ENCODE results near the gene TUT1.
A peak's percentile ranks its signal among the peaks of the same experiment; 100 is the strongest.
"Not testable (repeated sequence)": the region's sequence is repeated elsewhere in the genome, so short reads cannot be mapped to it uniquely, and the experiment has no call there.

Gene TUT1

DNA sequence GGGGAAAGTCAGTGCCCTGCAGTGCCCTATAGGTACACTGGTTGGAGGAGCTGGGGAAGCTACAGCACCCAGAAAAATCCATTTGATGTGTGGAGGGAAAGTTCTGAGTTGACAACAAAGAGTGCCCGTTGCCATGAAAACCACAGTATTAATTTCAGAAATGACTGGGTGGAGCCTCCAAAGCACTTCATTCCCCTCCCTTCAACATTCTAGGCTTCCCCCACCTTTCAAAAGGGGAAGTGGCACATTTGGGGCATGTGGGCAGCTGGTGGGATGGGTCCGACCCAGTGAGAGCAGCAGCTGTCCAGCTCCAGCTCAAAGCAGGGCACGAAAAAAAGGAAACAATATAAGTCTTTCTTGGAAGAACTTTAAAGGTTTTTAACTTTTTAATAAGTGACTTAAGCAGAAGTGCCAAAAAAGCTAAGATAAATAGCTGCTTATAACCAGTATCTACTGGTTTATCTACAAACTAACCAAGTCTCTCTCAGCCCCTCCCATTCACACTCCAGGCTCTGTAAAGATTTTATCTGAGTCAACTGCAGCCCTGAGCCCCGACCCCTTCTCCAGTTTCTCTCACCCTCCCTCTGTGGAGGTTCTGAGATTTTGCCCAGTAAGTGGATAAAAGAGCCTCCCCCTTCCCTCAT is 35.7 kb downstream of the TUT1 start:
- no peak for DNase-seq (ENCODE audit: low spot score)

DNA sequence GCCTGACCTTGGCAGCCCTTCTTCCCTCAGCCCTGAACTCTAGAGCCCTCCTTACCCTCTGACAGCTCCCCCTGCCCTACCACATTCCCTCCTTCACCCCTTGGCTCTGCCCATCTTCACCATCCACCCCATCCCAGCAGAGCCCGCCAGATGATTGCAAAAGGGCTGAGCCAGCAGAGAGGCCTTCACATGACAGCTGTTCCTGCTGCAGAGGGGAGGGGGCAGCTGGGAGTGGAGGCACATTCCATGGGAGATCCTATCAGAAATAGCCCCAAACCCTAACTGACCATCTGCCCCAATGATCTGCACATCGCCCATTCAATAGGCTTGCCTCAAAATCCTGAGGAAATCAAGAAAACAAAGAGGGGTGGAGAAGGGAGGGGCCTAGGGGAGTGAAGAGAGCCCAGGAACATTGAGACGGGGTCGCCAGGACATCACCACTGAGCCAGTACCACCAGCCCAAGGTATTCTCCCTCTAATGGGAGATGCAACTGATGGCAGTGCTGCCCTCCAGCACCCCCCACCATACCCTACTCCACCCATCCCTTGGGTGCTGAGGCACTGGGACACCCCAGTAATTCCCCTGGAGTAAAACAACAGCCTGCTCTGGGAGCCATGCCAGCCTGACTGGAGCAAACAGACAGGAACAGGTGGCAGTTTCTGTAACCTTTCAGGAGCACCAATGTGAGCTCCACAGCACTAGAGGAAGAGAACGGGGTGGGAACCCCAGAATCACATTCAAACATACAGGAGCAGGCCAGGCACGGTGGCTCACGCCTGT is 36.7 kb downstream of the TUT1 start:
- no peak for DNase-seq (ENCODE audit: low spot score)

DNA sequence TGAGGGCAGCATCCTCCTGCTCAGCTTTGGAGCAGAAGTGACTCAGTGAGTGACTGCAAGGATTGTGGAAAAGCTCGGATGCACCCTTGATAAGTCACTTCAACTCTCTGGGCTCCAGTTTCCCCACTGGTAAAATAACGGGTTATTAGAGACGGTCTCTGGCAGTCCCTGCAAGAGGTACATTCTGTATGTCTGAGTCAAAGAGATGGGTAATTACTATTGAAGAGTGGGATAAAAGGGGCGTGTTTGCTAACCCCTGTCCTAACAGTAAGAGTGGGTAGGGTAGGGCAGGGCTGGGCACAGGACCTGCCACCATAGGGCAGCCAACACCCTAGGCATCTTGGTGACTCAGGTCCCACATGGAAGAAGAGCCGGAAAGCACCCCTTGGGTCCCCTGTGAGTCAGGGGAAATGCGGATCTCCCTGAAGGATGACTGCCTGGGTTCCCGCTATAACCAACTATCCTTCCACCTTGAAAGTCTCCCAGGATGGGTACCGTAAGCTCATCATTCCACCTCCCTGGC is 37.4 kb downstream of the TUT1 start:
- peak; percentile 67 for DNase-seq (ENCODE audit: low spot score)

DNA sequence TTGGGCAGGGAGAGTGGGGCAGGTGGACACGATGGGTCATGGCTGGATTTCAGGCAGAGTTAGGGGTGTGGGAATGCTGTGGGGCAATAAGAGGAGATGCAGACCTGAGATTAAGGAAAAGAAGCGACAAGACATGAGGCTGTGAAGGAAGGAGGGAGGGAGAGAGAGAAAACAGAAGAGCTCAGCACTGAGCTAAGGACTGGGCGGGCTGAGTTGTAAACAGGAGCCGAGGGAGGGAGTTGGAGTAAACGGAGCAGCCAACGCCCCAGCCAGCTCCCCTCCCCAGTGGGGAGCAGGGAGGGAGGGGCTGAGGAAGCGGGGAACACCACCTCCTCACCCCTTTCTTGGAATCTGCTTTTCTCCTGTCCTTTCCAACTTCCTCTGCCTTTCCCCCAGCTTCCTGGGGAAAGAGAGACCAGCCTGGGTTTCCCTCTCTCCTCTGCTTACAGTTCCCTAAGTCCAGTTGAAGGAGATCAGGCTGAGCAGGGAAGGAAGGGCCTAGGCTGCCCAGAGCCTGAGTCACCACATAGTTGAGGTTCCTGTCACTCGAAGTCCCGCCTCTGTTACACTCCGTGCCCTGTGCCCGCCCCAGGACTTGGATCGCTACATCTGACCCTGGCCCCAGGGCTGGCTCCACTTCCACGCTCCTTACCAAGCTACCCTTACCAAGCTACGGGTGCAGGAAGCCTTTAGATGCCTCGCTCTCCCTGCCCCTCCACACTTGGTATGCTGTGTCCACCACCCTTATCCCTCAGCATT is 38.1 kb downstream of the TUT1 start:
- peak; percentile 88 for DNase-seq (ENCODE audit: low spot score)

DNA sequence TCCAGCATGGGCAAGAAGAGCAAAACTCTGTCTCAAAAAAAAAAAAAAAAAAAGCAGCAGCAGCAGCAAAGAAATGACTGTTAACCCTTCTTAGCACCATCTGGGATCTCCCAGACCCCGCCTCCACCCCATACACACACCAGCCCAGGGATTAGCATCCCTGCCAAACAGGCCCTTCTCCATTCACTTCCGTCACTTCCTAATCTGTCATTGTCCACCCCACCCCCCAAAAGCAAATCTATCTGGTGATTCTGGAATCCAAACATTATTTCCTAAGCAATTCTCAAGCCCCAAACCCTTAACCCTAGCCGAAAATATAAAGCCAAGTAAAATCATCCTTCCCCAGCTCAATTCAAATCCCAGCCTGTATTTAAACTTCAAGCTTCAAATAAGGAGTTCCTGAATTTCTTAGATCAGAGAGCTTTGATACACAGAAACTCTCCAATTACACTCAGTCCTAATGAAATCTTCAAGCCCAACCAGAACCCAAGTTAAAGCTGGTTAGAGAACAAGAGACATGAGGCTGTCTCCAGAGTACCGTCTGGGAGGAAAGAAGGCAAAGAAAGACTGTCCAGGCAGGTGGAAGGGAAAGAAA is 38.7 kb downstream of the TUT1 start:
- DNase-seq (ENCODE audit: low spot score) = no peak

DNA sequence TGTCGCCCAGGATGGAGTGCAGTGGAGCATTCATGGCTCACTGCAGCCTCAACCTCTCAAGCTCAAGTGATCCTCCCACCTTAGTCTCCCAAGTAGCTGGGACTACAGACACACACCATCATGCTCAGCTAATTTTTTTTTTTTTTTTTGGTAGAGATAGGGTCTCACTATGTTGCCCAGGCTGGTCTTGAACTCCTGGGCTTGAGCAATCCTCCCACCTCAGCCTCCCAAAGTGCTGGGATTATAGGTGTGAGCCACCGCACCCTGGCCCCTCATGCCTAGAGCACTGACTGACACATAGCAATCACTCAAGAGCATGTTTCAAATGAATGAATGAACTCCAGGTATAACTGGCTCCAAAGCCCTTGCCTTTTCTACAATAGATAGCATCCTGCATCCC is 40.8 kb downstream of the TUT1 start:
- not testable (repeated sequence) for DNase-seq (ENCODE audit: low spot score)

DNA sequence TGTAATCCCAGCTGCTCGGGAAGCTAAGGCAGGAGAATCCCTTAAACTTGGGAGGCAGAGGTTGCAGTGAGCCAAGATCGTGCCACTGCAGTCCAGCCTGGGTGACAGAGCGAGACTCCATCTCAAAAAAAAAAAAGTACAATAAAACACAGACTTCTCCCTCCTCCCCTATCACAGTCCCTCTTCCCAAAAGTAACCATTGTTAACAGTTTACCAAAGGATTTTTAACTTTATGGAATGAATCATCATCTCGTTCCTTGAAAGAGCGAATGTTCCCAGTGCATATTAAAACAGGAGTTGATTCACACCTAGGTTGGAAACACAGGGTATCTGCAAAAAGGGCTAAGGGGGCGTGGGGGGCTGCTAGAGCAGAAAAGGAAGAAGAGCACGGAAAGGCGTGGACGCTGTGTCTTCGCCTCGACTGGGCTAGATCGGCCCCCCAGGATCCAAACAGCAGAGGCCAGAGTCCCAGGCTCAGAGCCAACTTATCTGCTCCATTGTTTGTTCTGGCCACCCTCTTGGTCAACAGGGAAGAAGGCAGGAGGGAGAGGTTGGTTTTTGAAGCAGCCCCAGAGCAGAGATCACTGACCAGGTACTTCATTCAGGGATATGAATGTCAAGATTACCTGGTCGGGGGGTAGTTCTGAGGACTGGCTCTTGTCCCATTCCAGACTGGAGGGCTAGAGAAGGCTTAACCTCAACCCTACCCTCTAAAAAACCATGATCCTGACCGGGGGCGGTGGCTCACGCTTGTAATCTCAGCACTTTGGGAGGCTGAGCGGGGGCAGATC is 42.6 kb downstream of the TUT1 start:
- no peak for DNase-seq (ENCODE audit: low spot score)

DNA sequence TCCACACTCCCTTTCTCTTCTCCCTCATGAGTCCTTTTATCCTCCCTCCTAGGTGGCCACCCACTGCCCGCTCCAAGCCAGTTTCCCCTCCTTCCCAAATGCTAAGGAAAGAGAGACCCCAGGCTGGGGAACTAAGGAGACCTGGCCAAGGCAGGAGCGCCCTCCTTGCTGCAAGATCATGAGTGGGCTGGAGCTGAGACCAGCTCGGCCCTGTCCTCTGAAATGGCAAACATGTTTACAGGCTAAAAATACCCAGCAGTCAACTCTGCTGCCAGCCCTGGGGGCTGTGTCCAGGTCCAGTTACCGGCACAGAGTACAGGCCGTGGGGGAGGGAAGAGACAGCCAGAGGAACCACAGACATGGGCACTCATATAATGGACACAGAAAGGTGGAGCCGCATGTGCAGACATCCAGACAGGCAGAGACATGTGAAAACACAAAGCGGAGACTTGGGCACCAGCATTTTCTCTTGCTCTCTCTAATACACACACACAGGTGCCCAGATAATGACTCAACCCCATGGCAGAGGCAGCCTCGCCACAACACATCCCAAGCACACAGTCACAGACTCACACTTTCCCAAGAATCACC is 43.5 kb downstream of the TUT1 start:
- no peak for DNase-seq (ENCODE audit: low spot score)

DNA sequence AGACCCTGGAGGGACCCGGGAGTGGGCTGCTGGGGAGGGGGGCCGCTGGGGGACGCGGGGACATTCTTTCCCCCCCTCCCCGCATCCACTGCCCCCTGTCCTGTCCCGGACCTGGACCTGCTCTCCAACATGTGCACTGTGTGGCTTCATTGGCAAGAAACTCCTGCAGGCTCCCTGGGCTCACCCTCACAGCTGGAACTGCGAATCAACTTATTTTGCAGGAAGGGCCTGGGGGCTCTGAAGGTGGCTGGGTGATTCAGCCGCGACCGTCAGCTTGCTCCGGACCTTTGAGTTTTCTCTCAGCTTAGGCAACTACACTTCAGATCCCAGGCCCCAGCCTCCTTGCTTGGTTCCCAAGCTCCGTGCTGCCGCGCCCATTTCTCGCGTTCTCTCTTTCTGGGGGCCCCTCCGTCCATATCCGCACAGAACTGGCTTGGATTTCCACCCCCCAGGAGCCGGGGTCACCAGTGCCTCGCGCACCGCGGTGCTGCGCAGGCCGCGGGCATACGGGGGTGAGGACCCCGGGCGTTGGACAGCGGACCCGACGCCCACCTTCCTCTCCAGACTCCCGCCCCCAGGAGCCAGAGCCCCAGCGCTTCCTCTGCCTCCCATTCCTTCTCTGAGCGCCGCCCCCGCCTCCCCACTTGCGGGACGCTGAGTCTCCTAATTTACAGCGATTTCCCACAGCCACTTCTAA is 44.2 kb downstream of the TUT1 start:
- peak; percentile 39 for DNase-seq (ENCODE audit: low spot score)

DNA sequence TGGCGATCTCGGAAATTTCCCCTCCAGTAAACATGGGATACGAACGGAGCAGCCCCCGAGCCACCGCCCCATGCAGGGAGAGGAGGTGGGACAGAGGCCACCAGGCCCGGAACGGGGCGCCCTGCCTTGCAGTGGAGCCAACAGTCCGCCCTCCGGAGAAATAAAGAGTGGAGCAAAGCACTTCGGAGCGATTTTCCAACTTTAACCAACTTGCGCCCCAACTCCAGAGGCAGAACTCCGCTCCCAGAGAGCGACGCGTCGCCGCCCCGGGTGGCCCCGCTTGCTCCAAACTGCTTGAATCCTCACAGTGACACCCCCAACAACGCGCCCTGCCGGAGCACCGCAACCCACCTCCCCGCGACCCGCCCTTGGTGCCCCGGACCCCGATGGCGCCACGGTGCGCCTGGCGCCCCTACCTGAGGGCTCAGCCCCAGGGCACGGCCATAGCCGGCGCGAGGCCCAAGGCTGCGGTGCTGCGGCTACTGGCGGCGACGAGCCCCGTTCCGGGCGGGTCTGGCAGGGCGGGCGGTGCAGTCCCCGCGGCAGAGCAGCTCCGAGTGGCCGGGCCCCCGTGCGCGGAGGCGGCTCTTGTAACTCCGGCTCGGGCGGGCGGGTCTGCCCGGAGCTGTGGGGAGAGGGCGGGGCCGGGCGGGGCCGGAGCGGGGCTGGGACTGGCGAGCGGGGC is 44.9 kb downstream of the TUT1 start, which contains the start of gene AHNAK:
Gene AHNAK, minus strand, starts transcription at position 563 of the 685 bp plus-strand sequence. CDS start 10,708 bp downstream, outside the sequence.
- DNase-seq (ENCODE audit: low spot score) = peak; percentile 72

DNA sequence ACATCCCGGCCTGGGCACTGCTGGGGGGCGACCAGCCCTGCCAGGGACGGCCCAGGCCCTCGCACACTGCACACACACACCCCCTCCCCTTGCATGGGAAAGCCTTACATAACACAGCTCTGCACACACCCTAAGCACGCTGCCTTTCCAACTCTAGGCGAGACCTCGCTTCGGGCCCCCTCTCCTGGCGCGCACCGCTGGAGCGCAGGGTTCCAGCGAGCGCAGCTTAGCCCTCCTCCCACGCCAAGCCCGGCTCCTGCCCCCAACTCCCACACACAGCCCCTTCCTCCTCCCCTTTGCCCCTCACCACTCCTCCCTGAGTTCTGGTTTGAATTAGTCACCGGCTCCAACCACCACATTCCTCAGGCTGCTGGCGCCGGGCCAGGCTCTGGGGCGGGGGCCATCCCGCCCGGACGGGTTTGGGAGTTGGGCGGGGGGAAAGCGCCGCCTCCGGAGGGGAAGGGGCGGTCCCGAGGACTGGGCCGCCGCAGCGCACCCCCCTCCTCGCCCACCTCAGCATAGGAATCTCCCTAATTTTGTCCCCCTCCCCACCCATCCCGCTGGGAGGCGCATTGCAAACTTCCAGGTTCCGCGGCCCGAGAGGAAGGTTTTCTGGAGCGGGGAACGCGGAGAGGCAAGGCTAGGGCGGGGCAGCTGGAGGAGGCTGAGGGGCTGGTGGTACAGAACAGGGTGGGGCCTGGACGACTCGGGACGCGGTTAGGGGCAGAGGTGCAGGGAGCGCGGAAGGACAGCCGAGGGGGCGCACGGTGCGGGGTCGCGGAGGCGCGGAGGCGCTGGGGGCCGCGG is 45.7 kb downstream of the TUT1 start:
- DNase-seq (ENCODE audit: low spot score) = peak; percentile 91

DNA sequence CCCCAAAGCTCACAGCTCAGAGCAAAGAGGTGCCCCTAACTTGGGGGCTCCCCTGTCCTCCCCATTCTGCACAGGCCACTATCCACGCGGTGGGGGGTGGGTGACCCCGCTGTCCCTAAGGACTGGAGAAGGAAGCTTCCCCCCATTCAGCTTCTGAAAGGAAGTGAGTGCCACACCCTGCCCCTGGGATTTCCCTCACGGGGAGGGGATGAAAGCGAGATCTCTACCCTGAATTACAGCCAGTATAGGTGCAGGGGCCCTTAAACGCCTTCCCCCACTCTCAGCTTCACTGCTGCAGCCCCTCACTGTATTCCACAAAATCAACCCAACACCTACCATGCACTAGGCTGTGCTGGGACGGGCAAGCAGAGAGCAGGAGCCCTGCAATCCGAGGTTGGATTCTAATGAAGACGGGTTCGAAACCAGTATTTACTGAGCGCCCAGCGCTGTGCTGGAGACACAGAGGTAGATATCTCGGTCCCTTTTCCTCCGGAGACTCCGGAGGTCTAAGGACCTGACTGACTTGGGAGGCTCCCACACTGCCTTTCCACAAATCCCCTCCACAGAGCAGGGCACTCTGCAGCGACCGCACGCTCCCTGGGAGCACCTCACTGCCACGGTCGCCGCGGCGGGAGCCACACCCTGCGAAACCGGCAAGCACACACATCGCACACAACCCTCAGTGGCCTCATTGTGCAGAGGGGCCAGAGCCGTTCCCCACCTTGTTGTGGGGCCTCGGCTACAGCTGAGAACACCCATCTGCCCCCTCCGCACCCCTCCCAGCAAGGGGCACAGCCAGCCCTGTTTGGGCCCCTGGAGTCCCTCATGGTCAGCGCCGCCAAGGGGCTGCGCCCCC is 46.5 kb downstream of the TUT1 start:
- DNase-seq (ENCODE audit: low spot score) = no peak

DNA sequence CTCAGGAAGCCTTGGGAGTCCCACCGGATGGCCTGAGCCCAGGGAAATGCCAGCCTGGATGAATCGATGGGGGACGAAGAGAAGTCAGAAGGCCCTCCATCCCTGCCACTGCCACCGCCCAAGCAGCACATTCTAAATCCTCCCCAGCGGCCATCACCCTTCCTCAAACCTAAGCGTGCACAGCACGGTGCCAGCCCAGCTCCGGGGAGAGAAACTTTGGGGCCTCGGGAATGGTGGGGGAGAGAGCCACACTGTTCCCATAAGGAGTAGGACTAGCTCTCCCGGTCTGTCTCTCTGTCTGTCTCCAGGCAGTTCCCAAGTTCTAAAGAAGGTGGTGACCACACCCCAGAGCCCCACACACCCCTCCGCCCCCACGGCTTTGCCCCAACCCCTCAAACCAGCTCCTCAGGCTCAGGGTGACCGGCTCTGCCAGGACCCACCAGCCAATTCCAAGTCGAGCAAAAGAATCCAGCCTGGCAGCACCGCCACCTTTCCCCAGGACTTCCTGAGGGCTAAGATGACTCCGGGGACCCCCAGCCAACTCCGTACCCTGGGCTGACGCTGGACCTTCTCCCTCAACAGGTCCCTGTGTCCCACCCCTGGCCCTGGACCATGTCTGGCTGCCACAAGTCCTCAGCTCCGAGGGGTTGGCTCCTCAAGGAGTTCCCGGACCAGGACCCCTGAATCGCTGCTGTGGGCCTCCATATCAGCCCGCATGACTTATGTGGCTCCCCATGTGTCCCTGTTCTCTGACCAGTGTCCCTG is 47.5 kb downstream of the TUT1 start:
- no peak for DNase-seq (ENCODE audit: low spot score)

DNA sequence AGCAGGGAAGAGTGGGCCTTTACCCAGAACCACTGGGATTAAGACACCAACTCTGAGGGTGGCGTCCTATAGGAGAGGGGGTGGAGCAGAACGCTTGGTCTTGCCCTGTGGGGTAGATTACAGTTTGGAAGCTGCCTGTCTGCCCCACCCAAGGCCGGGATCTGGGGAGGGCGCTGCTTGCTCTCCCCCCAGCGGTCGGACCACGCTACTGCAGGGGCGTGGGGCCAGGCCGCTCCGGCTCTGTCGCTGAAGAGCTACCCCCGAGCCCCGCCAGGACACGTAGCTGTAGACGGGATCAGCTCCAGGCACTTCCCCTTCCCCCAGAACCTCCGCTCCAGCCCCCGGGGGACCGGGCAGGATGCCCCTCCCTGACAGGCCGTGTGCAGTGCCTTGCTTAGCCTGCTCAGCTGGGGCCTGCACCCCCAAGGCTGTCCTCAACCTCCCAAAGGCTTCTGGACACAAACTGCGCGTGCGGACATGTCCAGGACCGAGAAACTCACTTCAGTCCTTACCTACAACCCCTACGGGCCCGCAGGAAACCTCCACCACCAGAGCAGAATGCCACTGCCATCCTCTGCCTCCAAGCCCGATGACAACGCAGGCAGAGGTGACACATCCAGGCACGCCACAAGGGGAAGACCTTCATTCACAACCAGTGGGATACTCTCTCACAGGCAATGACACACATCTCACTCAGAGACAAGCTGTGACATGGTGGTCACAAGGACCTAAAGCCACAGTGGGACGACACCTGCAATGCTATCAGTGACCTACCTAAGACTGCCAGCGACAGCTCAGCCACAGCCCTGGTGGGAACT is 48.4 kb downstream of the TUT1 start:
- DNase-seq (ENCODE audit: low spot score) = peak; percentile 74

DNA sequence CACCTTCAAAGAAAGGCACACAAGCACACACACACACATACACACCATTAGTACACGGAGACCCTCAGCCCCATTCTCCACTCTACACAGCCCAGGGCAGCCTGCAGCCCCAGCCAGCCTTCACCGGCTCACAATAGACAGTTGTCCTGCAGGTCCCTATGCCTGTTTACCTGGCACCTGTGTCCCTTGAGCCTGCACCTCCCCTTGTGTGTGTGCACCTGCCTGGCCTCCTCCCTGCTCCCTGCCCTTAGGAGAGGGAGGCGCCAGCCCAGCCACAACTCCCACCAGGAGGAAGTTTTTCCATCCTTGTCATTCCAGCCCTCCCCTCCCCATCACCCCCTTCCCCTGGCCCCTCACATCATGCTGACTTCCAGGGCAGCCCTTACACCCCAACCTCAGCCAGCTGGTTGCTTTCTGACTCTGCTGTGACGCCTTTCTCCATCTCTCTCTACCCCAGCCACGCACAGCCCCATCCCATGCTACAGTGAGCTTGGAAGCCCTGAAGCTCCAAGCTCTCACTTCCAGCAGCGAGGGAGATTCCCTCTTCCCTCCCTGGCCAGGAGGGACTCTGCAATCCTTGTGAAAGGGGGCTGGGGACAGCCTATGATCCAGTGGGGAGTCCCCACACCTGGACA is 49.1 kb downstream of the TUT1 start:
- DNase-seq (ENCODE audit: low spot score) = no peak

Measured in AG08395 (cell line).